K562 (cell line): Measurements from ENCODE around the gene KAZALD1. TPM values are rescaled to one million over a fixed set of nuclear protein-coding genes. Genes with fewer than 3 reads are reported as not detected.

Experiments
- ATAC-seq: fragments of 200-7000 bp; cut with Tn5 transposase; 3 replicates; pipeline ENCODE4 v1.9.1; 2020; ENCODE audit warnings: moderate library complexity
- BruUV-seq: library from RNA; stranded (reverse); fragments of 400-500 nt; replicated peaks from 2 replicates; lab custom pipeline; 2021; lab: Mats Ljungman, UMichigan
- CTCF ChIA-PET: fragments of 300-600 bp; formaldehyde crosslinking; extraction: SDS; loops from one replicate; lab custom pipeline; 2021; ENCODE audit warnings: low intra/inter-chr PET ratio; lab: Yijun Ruan, JAX
- POLR2A ChIA-PET: fragments of 300-600, 350-650 bp; sonication (Branson Sonifier 250); formaldehyde crosslinking; extraction: SDS; loops from one replicate; lab custom pipeline; 2021; ENCODE audit warnings: antibody characterized with exemption, inconsistent platforms; lab: Yijun Ruan, JAX
- DNase-seq, 4 experiments: peaks; one replicate each; pipeline versions ENCODE4 v3.0.0 to v3.0.0-alpha.2; 2011 to 2018; ENCODE audit warnings: low spot score in 3 of 4, mixed read lengths in 3 of 4; ENCODE audit errors: extremely low read depth in 1 of 4
- FAIRE-seq: peaks from 2 replicates; lab custom pipeline; 2011; peaks lifted over from hg19 to GRCh38; lab: Jason Lieb, UNC
- H2AFZ ChIP-seq: 2 replicates; pipeline ENCODE4 v1.6.0; 2011; ENCODE audit warnings: low read depth, low read length, control low read depth, inconsistent platforms
- H3K27ac ChIP-seq: fragments of 200-600 bp; 3 replicates; pipeline ENCODE4 v1.8.0; 2011; ENCODE audit warnings: low read depth, mild to moderate bottlenecking, control low read depth, inconsistent platforms, low read length, moderate library complexity, mixed read lengths; ENCODE audit errors: extremely low read depth
- H3K27me3 ChIP-seq, 2 experiments: fragments of 300-600 bp in 1 of 2; 2 replicates in 1 of 2; 3 replicates in 1 of 2; pipeline versions ENCODE4 v1.6.0 to v1.8.0; 2011; ENCODE audit warnings: inconsistent platforms in 2 of 2, low read length in 2 of 2, mild to moderate bottlenecking in 1 of 2, mixed read lengths in 1 of 2, moderate library complexity in 1 of 2; ENCODE audit not compliant: control insufficient read depth in 2 of 2, insufficient read depth in 2 of 2
- H3K36me3 ChIP-seq: fragments of 300-600 bp; 3 replicates; pipeline ENCODE4 v1.8.0; 2011; ENCODE audit warnings: mild to moderate bottlenecking, low read length, inconsistent platforms; ENCODE audit not compliant: control insufficient read depth, insufficient read depth
- H3K4me1 ChIP-seq, 2 experiments: fragments of 200-600 bp in 1 of 2; replicated peaks in 1 of 2; 2 replicates in 1 of 2; 3 replicates in 1 of 2; pipeline versions ENCODE4 v1.5.1 to v1.8.0; 2011; ENCODE audit warnings: inconsistent platforms in 2 of 2, low read length in 2 of 2, mild to moderate bottlenecking in 1 of 2, mixed read lengths in 1 of 2, moderate library complexity in 1 of 2; ENCODE audit not compliant: control insufficient read depth in 2 of 2, insufficient read depth in 2 of 2
- H3K4me2 ChIP-seq: 2 replicates; pipeline ENCODE4 v1.6.1; 2011; ENCODE audit warnings: low read length, control low read depth, inconsistent platforms, mixed read lengths; ENCODE audit not compliant: insufficient read depth
- H3K4me3 ChIP-seq: fragments of 200-600 bp; sonication (generic), shearing (Covaris generic); 2 replicates; pipeline ENCODE4 v1.5.1; 2016; ENCODE audit warnings: control low read depth, inconsistent platforms
- H3K79me2 ChIP-seq: fragments of 200-600 bp; 3 replicates; pipeline ENCODE4 v1.8.0; 2011; ENCODE audit warnings: low read length, inconsistent platforms; ENCODE audit not compliant: control insufficient read depth, insufficient read depth
- H3K9ac ChIP-seq, 2 experiments: 2 replicates each; pipeline versions ENCODE4 v1.6.0 to v1.6.1; 2011; ENCODE audit warnings: low read depth in 2 of 2, low read length in 2 of 2, control low read depth in 1 of 2, inconsistent platforms in 1 of 2, mild to moderate bottlenecking in 1 of 2, mixed read lengths in 1 of 2; ENCODE audit not compliant: insufficient read depth in 1 of 2
- H3K9me1 ChIP-seq: one replicate; pipeline ENCODE4 v1.6.0; 2011; ENCODE audit warnings: inconsistent platforms, mild to moderate bottlenecking, low read length, moderate library complexity; ENCODE audit not compliant: control insufficient read depth, insufficient read depth
- H3K9me3 ChIP-seq: replicated peaks from 2 replicates; pipeline ENCODE4 v1.5.1; 2011; ENCODE audit warnings: low read depth, low read length, inconsistent platforms; ENCODE audit not compliant: control insufficient read depth, insufficient read depth
- H4K20me1 ChIP-seq: replicated peaks from 2 replicates; pipeline ENCODE4 v1.6.1; 2011; ENCODE audit warnings: low read length, inconsistent platforms, mixed read lengths; ENCODE audit not compliant: control insufficient read depth, insufficient read depth
- CTCF ChIP-seq, 3 experiments: IDR thresholded peaks in 2 of 3; conservative IDR thresholded peaks in 1 of 3; 2 replicates each; pipeline ENCODE4 v1.5.1; 2011 to 2012; ENCODE audit warnings: low read length in 3 of 3, mild to moderate bottlenecking in 3 of 3, control low read depth in 2 of 3, improper control_type of control experiment in 1 of 3, inconsistent platforms in 1 of 3, low read depth in 1 of 3, mixed read lengths in 1 of 3, moderate library complexity in 1 of 3; ENCODE audit not compliant: insufficient read depth in 2 of 3
- NFATC3 ChIP-seq: fragments of 450-650 bp; IDR thresholded peaks from 2 replicates; pipeline ENCODE4 v1.6.1; 2017; ENCODE audit warnings: mild to moderate bottlenecking
- RAD21 ChIP-seq, 2 experiments: fragments of 250-450 bp in 1 of 2; fragments of 450-650 bp in 1 of 2; sonication (Bioruptor Pico) in 1 of 2; formaldehyde crosslinking in 1 of 2; IDR thresholded peaks in 1 of 2; conservative IDR thresholded peaks in 1 of 2; 2 replicates each; pipeline versions ENCODE4 v1.4.0 to v1.8.0; 2020 to 2022; ENCODE audit warnings: mild to moderate bottlenecking in 2 of 2, moderate library complexity in 1 of 2
- ZNF695 ChIP-seq: fragments of 450-650 bp; formaldehyde crosslinking; IDR thresholded peaks from 2 replicates; pipeline ENCODE4 v1.4.0; 2020; ENCODE audit warnings: mild to moderate bottlenecking, moderate library complexity
- WGBS: fragments of 100-300 bp; shearing (Covaris generic); methylation state at CpG from one replicate; pipeline ENCODE4 v1.1.6; 2016; ENCODE audit warnings: low coverage, mixed read lengths; ENCODE audit not compliant: insufficient coverage; ENCODE audit errors: missing lambda C conversion rate; 5-methylcytosine and 5-hydroxymethylcytosine counted together
- in situ Hi-C: fragments of 300-500 bp; cut with MboI; formaldehyde crosslinking; loops from 4 replicates; pipeline ENCODE4 v1.15.0; 2018; ENCODE audit warnings: inconsistent platforms, mixed read lengths
- intact Hi-C: fragments of 100-400 bp; cut with micrococcal nuclease; formaldehyde crosslinking; loops from 2 replicates; pipeline ENCODE4 v1.14.2; 2022
- polyA plus RNA-seq, 8 experiments: library from polyadenylated mRNA; depleted of rRNA in 4 of 8; stranded (reverse) in 5 of 8; unstranded in 3 of 8; fragments of >200 nt; fragmentation: Nextera tagmentation in 2 of 8; fragmentation: Illumina TruSeq in 1 of 8; extraction: Ambion mirVana in 2 of 8; extraction: Trizol in 1 of 8; gene quantifications; 2 replicates each; pipeline versions ENCODE4 v1.2.1 to v1.2.3, GENCODE V29; 2011 to 2014; ENCODE audit warnings: inconsistent platforms in 1 of 8, missing spikeins in 1 of 8
- total RNA-seq, 7 experiments: library from RNA; depleted of rRNA in 6 of 7; stranded (reverse); fragments of >200 nt in 6 of 7; fragmentation: Illumina TruSeq in 2 of 7; extraction: Trizol in 2 of 7; gene quantifications; 2 replicates each; pipeline versions ENCODE4 v1.2.1 to v1.2.3, GENCODE V29; 2011 to 2021; ENCODE audit warnings: low replicate concordance in 1 of 7

The KAZALD1 gene
- total and polyA plus RNA-seq, 9 of the 15 experiments (the other 6 are each of a cell fraction or from before 2014, with no cell fraction given) = 0.15 to 10.0 (median 4.9) TPM

GRCh38 chr10:101055411-101055810 lies 6.4 kb upstream of the KAZALD1 start:
- ATAC-seq (peak; percentile 59), FAIRE-seq (no peak), DNase-seq (no peak)
- Histone ChIP-seq H3K9ac (no peak overlapping the region; a peak in 1 of 4 replicates), H3K4me3 (no peak overlapping the region), H3K27me3 (no peaks in the 10 kb centered on the region), H3K9me1 (no peaks in the 10 kb centered on the region), H2AFZ (no peak overlapping the region), H3K9me3 (no peaks in the 10 kb centered on the region), H3K4me2 (no peak overlapping the region), H3K27ac (no peak overlapping the region), H3K36me3 (peaks cover 24% of the 10 kb centered on the region; the same call in 2 of the 3 replicates), H3K4me1 (peaks cover 8% of the 10 kb centered on the region in 2 experiments; a peak in 4 of 5 replicates), H4K20me1 (no peaks in the 10 kb centered on the region), H3K79me2 (peaks cover 44% of the 10 kb centered on the region)
- intact Hi-C loops (no loop called here), in situ Hi-C loops (no loop called here)
- no peak for TF ChIP-seq NFATC3
- TF ChIP-seq RAD21 (CRISPR knock-in tag; conservative IDR thresholded peaks at IDR 0.05 in 1 of 2, IDR thresholded peaks at IDR 0.05 in 1 of 2) = peak in 1 of 2 experiments; percentile 31; a peak in 1 of 4 replicates
- no peak for TF ChIP-seq ZNF695 (CRISPR knock-in tag)
- peak; percentile 42 to 50 (median 46); a peak in 5 of 6 replicates for TF ChIP-seq CTCF (IDR thresholded peaks at IDR 0.05 in 2 of 3, conservative IDR thresholded peaks at IDR 0.05 in 1 of 3; ENCODE audit: insufficient read depth in 2 of 3, low read depth in 1 of 3, low read length in 3 of 3)
- POLR2A ChIA-PET = interaction anchor here (0.8 kb wide), 1 partner anchor 57 kb away, joined by 3 read pairs; no protein-coding TSS in a partner anchor
- BruUV-seq = no TSS peak
- CTCF ChIA-PET = no interaction called here
- WGBS = 65% methylated on average over 4 of the region's 4 CpGs
